AG08396 (cell line): ENCODE results near the gene ITLN1.
"Not testable (repeated sequence)": the region's sequence is repeated elsewhere in the genome, so short reads cannot be mapped to it uniquely, and the experiment has no call there.

Source experiments
- DNase-seq: peaks from one replicate; pipeline ENCODE4 v3.0.0; 2012; ENCODE audit warnings: low spot score, mixed read lengths

The ITLN1 gene

DNA sequence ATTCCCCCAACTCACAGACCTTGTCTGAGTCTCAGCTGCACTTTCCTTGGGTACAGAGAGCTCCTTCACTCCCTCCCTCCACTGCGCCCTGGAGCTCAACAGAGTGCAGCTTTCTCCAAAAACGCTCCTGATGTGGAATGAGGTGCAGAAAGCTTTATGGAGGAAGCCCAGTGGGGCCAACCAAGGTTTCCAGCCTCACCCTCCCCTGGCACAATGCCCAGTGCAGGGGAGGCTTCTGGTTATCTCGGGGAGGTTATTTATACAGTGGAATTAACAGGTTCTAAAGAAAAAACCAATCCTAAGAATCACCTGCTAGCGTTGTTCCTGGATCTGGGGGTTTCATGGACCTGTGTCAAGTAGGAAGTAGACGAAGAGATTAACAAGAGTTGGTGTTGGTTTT, at the start of gene ITLN1:
Gene ITLN1, minus strand, starts transcription at position 139 of the 400 bp plus-strand sequence. CDS start 303 bp downstream, outside the sequence.
- no peak for DNase-seq

DNA sequence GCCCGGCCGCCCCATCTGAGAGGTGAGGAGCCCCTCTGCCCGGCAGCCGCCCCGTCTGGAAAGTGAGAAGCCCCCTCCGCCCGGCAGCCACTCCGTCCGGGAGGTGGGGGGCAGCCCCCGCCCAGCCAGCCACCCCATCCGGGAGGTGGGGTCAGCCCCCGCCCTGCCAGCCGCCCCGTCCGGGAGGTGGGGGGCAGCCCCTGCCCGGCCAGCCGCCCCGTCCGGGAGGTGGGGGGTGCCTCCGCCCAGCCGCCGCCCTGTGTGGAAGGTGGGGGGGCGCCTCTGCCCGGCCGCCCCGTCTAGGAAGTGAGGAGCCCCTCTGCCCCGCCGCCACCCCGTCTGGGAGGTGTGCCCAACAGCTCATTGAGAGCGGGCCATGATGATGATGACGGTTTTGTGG, 48.3 kb upstream of the ITLN1 start:
- not testable (repeated sequence) for DNase-seq

DNA sequence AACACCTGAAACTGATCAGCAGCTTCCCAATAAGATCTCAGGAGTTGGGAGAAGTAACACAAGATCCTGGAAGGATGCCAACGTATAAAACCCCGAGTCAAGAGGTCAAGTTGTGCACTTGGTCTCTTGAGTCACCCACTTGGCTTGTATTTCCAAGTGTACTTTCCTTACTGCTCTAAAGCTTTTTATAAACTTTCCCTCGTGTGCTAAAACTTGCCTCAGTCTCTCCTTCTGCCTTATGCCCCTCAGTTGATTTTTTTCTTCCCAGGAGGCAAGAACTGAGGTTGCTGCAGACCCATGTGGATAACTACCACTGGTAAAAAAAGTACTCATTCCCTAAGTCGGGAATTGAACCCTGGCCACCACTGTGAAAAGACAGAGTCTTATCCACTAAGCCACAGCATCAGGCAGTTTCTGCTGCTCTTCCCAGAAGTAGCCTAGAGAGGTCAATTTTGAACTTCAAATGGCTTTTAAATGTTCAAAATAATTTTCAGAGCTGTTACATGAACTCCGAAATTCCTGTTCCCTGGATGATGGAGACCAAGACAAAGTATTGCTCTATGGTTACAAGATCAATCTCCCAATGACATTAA, 40.8 kb upstream of the ITLN1 start:
- DNase-seq = no peak

DNA sequence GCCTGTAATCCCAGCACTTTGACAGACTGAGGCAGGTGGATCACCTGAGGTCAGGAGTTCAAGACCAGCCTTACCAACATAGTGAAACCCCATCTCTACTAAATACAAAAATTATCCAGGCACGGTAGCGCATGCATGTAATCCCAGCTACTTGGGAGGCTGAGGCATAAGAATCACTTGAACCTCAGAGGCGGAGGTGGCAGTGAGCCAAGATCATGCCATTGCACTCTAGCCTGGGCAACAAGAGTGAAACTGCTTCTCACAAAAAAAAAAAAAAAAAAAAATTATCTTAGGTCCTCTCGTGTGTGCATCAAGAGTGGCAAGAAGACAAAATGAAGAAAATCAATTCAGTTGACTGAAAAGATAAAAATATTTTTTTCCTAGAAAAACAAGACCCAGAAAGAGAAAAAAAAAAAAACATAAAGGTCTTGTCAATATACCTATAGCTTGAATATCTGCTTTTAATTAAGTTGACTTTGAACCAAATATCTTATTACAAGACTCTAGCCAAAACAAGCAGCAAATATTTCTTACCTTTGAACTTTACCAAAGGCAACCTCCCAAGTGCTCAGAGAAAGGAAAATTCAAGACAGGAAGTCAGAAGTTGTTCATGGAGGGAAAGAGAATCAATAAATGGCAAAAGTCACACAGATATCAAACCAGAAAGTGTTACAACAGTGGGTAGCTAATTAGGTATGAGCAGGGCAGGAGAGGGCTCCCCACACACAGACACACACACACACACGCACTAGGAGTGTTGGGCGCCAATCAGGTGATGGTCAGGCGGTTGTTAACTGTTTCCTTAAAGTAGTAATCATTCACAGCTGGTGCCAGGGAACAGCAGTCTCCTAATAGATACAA, 40.0 kb upstream of the ITLN1 start:
- no peak for DNase-seq

DNA sequence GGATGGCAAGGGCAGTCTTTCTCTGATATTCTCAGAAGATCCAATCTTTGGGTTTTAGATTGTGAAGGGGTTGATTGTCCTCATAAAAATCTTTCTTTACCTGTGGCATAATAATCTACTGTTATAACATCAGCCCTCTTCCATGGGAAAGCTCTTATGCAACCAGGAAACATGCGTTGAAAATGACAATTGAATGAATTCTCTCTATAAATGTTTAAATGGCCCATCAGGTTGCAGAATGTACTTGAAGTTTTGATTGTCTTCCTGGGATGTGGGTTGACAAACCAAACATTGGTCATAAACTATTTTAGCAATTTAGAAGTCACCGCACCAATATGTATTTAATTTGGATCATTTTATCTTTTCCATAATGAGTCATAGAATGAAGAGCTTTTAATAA, 31.7 kb upstream of the ITLN1 start:
- no peak for DNase-seq

DNA sequence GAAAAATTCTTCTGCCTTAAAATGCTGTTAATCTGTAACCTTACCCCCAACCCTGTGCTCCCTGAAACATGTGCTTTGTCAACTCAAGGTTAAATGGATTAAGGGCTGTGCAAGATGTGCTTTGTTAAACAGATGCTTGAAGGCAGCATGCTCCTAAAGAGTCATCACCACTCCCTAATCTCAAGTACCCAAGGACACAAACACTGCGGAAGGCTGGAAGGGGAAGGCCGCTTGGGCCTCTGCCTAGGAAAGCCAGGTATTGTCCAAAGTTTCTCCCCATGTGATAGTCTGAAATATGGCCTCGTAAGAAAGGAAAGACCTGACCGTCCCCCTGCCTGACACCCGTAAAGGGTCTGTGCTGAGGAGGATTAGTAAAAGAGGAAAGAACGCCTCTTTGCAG, 28.2 kb upstream of the ITLN1 start:
- DNase-seq = not testable (repeated sequence)

DNA sequence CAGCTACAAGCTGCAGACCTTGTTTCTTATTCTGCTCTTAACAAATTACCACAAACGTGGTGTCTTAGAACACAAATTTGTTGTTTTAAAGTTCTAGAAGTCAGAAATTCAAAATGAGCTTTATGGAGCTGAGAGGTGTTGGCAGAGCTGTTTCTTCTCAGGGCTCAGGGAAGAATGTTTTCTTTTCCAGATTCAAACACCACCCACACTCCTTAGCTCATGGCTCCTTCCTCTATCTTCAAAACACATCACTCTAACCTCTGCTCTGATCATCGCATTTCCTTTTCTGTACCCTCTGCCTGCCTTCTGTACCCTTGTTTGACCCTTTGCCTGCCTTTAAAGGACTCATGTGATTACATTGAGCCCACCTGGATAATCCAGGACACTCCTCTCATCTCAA, 26.9 kb upstream of the ITLN1 start:
- DNase-seq = no peak

DNA sequence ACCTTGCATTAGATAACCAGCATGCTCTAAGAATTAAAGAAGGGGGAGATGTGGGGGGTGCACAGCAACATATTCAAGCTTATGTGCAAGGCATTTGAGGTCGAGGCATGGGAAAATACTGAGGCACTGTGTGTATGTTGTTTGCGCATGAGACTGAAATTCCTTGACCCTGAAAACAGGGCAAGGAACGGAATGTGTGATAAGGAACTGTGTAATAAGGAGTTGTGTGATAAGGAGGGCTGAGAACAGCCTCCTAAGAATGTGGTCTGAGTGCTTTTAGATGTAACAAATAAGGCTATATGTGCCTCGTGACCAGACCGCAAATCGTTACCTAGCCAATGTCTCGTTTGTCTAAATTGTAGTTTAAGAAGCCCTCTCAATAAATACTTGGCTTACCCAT, 26.5 kb upstream of the ITLN1 start:
- no peak for DNase-seq

DNA sequence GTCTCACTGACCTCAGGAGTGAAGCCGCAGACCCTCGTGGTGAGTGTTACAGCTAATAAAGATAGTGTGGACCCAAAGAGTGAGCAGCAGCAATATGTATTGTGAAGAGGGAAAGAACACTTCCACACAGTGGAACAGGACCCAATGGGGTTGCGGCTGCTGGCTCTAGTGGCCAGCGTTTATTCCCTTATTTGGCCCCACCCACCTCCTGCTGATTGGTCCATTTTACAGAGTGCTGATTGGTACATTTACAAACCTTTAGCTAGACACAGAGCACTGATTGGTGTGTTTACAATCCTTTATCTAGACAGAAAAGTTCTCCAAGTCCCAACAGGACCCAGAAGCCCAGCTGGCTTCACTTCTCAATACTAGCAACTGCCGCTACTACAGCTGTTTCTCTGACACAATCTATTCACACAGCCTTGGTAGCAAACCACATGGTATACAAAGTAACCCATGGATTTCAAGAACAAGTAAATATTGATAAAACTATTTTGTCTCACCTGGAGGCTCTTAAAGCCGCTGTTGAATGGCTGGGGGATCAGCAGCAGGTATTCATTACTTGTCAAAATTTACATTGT, 25.3 kb upstream of the ITLN1 start:
- no peak for DNase-seq

DNA sequence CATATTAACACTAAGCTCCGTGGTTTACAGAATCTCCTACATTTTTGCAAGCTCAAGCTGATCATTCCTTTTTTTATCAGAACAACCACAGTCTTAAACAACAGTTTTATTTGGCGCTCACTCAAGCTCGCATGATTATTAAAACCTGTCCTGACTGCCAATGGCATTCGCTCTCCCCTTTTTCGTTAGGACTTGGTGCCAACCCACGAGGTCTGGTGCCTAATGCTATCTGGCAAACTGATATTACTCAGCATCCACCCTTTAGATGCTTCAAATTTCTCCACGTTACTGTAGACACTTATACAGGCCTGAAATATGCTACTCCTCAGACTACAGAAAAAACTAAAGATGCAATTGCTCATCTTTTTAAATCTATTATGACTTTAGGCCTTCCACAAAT, 23.0 kb upstream of the ITLN1 start:
- no peak for DNase-seq

DNA sequence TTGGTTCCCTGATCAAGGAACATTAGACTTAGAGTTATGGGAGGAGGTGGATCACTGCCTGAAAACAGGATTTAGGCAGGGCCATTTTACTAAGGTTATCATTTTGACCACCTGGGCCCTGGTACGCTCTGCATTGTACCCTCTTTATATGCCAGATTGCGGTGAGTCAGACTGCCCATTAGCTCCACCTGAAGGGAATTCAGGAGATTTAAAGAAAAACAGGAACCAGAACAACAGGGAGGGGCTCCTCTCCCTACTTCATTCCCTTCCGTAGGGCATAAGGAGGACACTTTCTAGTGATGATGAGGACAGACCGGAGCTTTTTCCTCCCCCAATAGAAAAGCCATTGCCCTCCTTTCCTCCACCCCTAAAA, 20.6 kb upstream of the ITLN1 start:
- DNase-seq = no peak

DNA sequence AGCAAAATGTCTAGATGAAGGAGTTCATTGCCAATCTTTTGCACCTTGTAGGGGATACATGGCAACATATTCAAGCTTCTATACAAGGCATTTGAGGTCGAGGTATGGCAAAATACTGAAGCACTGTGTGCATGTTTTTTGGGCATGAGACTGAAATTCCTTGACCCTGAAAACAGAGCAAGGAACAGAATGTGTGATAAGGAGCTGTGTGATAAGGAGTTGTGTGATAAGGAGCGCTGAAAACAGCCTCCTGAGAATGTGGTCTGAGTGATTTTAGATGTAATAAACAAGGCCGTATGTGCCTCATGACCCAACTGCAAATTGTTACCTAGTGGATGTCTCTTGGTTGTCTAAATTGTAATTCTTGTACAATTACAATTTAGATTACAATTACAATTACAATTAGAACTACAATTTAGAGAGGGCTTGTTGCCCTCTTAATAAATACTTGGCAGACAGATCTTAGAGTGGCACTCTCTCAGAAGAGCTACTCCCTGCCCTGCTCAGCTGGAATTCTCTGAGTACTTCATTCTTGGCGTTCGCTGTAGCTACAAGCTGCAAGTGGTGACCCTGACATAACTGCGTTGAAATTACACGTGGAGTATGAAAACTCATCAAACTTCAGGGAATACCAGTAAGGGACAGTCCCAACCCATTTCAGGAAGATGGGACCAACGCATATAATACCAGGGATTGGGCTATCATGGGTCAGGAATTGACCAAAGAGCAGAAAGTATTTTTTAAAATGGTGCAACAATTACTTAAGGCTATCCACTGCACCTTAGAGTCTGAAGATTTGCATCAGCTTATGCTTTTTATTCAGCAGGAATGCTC, 20.0 kb upstream of the ITLN1 start:
- no peak for DNase-seq

DNA sequence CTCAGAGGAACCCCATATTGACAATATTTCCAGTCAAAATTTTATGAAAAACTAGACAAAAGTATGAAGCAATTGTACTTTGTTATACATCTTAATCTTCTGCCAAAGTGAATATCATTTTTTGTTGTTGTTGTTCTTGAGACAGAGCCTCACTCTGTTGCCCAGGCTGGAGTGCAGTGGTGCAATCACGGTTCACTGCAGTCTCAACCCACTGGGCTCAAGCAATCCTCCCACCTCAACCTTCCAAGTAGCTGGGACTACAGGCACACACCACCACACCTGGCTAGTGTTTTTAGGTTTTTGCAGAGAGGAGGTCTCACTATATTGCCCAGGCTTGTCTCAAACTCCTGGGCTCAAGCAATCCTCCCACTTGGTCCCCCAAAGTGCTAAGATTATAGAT, 17.3 kb upstream of the ITLN1 start:
- DNase-seq = not testable (repeated sequence)

DNA sequence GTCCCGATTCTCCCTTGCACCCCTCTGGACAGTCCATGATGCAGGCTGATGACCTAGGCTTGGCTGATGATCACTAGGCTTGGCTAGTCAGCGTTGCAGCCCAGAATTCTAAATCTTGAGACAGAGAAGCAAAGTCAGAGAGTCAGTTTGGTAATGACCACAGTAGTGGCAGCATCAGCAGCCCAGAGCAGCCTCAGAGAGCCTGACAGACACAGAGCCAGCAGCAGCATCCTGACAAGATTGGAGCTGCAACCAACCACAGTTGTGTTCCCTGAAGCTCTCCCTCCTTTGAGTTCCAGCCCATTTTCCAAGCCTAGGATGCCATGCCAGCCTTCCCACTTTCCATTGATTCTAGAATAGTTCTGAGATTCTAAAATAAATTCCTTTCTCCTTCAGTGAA, 16.8 kb upstream of the ITLN1 start:
- DNase-seq = no peak

DNA sequence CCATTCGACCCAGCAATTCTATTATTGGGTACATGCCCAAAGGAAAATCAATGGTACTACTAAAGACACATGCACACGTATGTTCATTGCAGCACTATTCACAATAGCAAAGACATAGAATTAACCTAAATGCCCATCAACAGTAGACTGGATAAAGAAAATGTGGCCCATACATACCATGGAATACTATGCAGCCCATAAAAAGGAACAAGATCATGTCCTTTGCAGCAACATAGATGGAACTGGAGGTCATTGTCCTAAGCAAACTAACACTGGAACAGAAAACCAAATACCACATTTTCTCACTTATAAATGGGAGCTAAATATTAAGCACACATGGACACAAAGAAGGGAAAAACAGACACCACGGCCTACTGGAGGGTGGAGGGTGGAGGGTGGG, 15.7 kb upstream of the ITLN1 start:
- not testable (repeated sequence) for DNase-seq

DNA sequence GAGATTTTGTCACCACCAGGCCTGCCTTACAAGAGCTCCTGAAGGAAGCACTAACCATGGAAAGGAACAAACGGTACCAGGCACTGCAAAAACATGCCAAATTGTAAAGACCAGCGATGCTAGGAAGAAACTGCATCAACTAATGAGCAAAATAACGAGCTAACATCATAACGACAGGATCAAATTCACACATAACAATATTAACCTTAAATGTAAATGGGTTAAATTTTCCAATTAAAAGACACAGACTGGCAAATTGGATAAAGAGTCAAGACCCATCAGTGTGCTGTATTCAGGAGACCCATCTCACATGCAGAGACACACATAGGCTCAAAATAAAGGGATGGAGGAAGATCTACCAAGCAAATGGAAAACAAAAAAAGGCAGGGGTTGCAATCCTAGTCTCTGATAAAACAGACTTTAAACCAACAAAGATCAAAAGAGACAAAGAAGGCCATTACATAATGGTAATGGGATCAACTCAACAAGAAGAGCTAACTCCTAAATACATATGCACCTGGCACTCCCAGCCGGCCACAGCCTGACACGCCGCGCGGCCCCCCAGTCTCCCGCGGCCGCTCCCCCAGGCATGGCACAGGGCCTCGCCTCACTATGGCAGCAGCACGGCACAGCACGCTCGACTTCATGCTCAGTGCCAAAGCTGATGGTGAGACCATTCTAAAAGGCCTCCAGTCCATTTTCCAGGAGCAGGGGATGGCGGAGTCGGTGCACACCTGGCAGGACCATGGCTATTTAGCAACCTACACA, 9.6 kb upstream of the ITLN1 start:
- not testable (repeated sequence) for DNase-seq

DNA sequence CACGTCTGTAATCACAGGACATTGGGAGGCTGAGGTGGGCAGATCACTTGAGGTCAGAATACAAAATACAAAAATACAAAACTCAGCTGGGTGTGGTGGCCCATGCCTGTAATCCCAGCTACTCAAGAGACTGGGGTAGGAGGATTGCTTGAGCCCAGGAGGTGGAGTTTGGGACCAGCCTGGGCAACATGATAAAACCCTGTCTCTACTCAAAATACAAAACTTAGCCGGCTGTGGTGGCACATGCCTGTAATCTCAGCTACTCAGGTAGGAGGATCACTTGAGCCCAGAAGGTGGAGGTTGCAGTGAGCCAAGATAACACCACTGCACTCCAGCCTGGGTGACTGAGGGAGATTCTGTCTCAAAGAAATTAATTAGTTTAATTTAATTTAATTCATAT, 6.5 kb upstream of the ITLN1 start:
- no peak for DNase-seq

DNA sequence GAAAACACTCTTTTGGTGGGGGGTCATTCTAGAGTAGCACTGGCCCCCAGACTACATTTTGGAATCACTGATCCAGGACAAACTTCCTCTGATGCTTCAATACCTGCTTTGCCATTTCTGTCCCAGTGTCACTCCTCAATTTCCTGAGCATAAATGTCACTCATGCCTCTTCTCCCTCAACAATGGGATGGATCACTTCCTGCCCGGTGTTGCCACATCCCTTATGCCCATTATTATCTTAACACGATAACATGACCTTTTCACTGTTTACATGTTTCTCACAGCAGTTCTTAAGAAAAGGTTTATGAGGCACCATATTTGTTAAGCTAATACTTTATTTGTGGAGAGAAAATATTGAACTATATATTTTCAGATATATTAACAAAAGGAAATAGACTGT, 3.9 kb upstream of the ITLN1 start:
- DNase-seq = no peak

DNA sequence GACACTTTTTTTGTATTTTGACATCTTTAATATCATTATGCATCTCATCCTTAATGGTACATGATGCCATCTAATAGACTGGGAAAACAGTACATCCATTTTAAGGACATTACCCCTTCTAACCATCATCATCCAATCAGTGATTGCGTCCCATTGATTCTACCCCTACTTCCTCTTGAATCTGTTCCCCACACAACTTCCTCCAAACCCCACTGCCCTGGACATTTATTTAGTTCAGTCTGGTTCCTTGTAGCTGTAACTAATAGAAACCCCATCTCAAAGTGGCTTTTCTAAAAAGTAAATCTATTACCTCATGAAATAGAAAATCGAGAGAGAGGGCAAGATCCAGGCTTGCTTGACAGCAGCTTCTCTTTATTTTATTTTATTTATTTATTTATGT, 2.1 kb upstream of the ITLN1 start:
- DNase-seq = no peak

DNA sequence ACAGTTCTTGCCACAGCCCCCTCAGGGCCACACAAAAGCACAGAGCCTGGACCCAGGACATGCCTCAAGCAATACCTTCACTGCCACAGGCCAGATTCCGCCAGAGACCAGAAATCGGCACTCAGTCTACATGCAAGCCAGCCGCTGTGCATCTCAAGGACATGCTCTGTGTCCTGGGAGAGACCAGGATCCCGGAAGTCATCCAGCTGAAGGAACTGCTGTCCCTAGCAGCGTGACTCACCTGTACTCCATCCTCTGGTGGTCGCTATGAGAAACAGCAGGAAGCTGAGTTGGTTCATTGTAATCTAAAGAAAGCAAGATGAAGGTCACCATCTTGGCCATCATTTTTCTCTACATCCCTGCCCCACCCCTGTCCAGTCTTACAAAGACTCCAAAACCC, 401 bp downstream of the ITLN1 start:
- no peak for DNase-seq

DNA sequence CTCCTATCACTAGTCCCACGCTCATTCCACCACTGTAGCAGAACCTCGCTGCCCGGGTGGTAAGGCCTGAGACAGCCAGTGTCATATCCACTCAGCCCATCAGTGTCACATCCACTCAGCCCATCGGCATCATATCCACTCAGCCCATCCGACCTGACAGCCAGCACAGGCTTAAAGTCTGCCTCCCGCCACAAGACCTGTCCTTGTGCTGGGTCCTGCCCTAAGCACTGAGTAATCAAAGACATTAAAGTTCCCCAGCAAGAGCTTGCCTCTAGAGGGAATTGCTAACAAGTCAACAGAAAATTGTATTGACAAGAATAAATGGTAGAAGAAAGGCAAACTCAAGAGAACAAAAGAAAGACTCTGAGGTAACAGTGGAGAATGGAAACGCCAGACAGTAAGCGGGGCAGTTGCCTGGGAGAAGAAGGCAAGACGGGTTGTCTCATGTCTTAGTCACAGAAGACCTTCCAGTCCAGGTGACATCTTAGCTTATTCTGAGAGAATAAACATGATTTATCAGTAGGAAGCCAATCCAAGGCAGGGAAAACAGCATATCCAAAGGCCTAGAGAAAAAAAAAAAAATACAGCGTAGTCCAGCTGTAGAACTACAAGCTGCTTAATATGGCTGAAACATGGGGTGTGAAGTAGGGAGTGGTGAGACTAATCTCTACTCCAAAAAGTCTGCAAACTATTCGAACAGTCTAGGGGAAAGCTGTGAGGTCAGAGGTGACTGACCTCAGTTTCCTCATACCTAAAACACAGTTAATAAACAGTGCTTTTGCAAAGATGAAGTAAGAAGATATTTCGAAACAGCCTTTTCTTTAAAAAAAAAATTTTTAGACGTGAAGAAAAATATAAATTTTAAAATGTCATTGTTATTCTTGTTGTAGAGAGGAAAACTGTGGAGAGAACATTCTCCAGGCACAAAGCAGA, 1.1 kb downstream of the ITLN1 start:
- DNase-seq = no peak
